Measurements from ENCODE around the gene NBAS.

Gene NBAS

DNA sequence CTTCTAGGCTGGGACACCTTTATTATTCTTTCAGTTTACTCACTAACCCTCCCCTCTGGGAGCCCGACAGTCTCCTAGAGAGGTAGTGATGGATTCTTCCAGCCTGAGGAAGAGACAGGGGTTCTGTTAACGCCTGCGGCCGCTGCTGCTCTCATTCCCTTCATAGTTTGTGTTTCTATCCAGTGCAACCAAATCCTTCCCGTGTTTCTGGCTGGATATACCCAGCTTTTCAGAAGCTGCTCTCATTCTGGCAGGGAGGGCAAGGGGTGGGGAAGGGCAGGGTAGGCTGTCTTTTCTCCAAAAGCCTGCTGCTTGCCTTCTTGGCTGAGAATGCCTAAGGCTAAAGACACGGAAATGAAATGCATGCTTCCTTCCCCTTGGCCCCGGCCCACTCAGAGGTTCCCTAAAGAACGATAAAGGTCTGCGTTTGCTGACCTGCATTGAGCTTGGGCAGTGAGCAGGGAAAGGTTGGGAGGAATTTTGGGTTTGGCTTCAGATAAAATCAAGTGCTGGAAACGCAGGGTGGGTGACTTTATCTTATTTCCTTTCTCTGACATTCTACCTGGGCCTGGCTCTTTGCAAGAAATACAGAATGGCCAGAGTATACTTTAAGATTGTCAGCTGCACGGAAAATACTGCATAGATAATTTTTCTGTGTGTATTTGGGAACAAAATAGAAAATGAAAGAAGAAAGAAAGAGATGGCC lies 390.9 kb downstream of the NBAS start:
- H3K27ac ChIP-seq (ENCODE audit: low read length) = no peak overlapping the region
- no peak overlapping the region for H2AFZ ChIP-seq (ENCODE audit: low read depth, low read length)
- TF ChIP-seq, protein P1, sequence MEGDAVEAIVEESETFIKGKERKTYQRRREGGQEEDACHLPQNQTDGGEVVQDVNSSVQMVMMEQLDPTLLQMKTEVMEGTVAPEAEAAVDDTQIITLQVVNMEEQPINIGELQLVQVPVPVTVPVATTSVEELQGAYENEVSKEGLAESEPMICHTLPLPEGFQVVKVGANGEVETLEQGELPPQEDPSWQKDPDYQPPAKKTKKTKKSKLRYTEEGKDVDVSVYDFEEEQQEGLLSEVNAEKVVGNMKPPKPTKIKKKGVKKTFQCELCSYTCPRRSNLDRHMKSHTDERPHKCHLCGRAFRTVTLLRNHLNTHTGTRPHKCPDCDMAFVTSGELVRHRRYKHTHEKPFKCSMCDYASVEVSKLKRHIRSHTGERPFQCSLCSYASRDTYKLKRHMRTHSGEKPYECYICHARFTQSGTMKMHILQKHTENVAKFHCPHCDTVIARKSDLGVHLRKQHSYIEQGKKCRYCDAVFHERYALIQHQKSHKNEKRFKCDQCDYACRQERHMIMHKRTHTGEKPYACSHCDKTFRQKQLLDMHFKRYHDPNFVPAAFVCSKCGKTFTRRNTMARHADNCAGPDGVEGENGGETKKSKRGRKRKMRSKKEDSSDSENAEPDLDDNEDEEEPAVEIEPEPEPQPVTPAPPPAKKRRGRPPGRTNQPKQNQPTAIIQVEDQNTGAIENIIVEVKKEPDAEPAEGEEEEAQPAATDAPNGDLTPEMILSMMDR (IDR thresholded peaks at IDR 0.05; ENCODE audit: low read depth, low read length) = no peak
- no peak for TF ChIP-seq EZH2phosphoT487 (IDR thresholded peaks at IDR 0.05; ENCODE audit: low read depth)

DNA sequence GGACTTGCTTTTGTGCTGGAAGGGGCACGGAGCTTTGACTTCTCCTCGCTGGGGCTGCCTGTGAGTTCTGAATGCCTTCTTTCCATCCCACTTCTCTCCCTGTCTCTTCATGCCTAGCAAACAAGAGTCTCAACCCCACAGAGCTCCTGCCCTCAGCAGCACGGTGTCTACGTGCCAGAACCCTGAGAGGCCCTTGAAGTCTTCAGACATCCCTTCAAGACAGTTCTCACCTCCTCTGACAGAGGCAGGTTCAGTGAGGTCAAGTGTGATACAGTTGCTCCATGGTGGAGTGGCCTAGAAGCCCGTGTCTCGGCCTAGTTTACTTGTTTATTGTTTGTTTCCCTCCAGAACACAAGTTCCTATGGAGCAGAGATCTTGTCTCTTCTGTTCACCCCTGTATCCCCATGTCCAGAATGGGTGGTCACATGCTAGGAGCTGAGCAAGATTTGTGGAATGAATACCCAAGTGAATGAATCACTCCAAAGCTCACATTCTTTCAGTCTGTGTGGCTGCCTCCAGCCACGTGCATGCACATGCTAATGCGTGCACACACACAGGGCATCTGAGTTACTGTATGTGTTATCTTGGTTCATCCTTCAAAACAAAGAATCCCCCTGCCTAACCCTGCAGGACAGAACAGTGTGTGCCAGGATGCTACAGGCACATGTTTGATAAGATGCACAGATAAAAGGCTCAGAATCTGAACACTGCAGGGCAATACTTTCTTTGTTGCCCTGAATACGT lies 391.6 kb downstream of the NBAS start:
- Histone ChIP-seq H2AFZ (ENCODE audit: low read depth, low read length) (no peak overlapping the region), H3K36me3 (replicated peaks; ENCODE audit: low read depth, low read length) (no peaks in the 10 kb centered on the region), H3K4me2 (ENCODE audit: low read length) (no peak overlapping the region), H3K27ac (ENCODE audit: low read length) (no peak overlapping the region), H3K4me1 (ENCODE audit: low read length) (no peaks in the 10 kb centered on the region), H3K79me2 (ENCODE audit: low read length) (no peaks in the 10 kb centered on the region), H3K27me3 (ENCODE audit: low read depth, low read length) (no peaks in the 10 kb centered on the region), H3K9ac (ENCODE audit: low read length) (no peak overlapping the region), H3K9me3 (ENCODE audit: insufficient read depth, low read length) (no peaks in the 10 kb centered on the region), H4K20me1 (ENCODE audit: insufficient read depth, low read length) (no peaks in the 10 kb centered on the region), H3K4me3 (ENCODE audit: low read length) (no peak overlapping the region)
- TF ChIP-seq, protein P1 (IDR thresholded peaks at IDR 0.05; ENCODE audit: low read depth, low read length) = no peak
- no peak for TF ChIP-seq EZH2phosphoT487 (IDR thresholded peaks at IDR 0.05; ENCODE audit: low read depth)

More for the DNA sequence above, 390.9 kb downstream of the NBAS start:
- Histone ChIP-seq H3K36me3 (replicated peaks; ENCODE audit: low read depth, low read length) (no peaks in the 10 kb centered on the region), H3K9me3 (ENCODE audit: insufficient read depth, low read length) (no peaks in the 10 kb centered on the region), H3K79me2 (ENCODE audit: low read length) (no peaks in the 10 kb centered on the region), H4K20me1 (ENCODE audit: insufficient read depth, low read length) (no peaks in the 10 kb centered on the region), H3K4me2 (ENCODE audit: low read length) (no peak overlapping the region), H3K27me3 (ENCODE audit: low read depth, low read length) (no peaks in the 10 kb centered on the region), H3K9ac (ENCODE audit: low read length) (no peak overlapping the region), H3K4me1 (ENCODE audit: low read length) (no peaks in the 10 kb centered on the region), H3K4me3 (ENCODE audit: low read length) (no peak overlapping the region)

DNA sequence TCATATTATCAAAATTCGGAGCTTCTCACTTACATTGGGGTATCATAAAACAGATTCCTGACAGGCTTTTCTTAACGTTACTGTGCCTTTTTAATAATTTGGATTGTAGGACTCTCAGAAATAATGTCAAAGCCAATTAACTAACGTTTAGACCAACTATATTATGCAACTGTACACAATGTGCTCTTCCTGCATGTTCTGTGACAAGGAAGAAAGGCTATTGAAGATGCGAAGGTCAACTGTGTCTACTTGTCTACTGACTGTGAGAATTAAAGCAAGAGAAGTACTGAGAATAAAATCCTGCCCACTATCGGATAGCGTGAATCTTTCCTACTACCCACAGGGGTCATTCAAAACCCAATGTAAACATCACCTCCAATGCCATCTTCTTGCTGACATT lies 393.0 kb downstream of the NBAS start:
- no peak overlapping the region for H3K4me3 ChIP-seq (ENCODE audit: low read length)
- no peaks in the 10 kb centered on the region for H3K79me2 ChIP-seq (ENCODE audit: low read length)
- H3K4me1 ChIP-seq (ENCODE audit: low read length) = no peaks in the 10 kb centered on the region
- no peak overlapping the region for H3K27ac ChIP-seq (ENCODE audit: low read length)
- H3K9me3 ChIP-seq (ENCODE audit: insufficient read depth, low read length) = no peaks in the 10 kb centered on the region
- TF ChIP-seq EZH2phosphoT487 (IDR thresholded peaks at IDR 0.05; ENCODE audit: low read depth) = no peak
- TF ChIP-seq, protein P1 (IDR thresholded peaks at IDR 0.05; ENCODE audit: low read depth, low read length) = no peak
- no peak overlapping the region for H3K4me2 ChIP-seq (ENCODE audit: low read length)
- H3K27me3 ChIP-seq (ENCODE audit: low read depth, low read length) = no peaks in the 10 kb centered on the region
- no peak overlapping the region for H2AFZ ChIP-seq (ENCODE audit: low read depth, low read length)
- H3K9ac ChIP-seq (ENCODE audit: low read length) = no peak overlapping the region
- H4K20me1 ChIP-seq (ENCODE audit: insufficient read depth, low read length) = no peaks in the 10 kb centered on the region
- H3K36me3 ChIP-seq (replicated peaks; ENCODE audit: low read depth, low read length) = no peaks in the 10 kb centered on the region

DNA sequence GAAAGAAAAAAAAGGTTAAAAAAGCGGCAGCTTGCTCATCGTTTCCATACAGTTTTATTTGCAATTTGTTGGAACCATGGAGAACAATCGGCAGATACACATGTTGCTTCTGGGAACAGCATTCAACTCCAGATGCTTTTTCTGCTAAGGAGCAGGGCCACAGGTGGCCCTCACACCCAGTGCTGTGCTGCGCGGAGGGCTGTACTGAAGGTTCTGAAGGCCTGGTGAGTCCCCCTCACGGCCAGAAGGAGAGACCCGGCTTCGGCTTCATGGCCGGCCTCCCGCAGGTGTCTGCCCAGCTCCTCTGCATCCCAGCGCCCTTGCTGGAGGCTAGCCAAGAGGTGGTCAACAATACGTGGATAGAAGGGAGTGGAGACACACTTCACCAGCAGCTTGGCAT lies 394.3 kb downstream of the NBAS start:
- Histone ChIP-seq H2AFZ (ENCODE audit: low read depth, low read length) (no peak overlapping the region), H3K4me1 (ENCODE audit: low read length) (no peaks in the 10 kb centered on the region), H3K9me3 (ENCODE audit: insufficient read depth, low read length) (no peaks in the 10 kb centered on the region), H3K36me3 (replicated peaks; ENCODE audit: low read depth, low read length) (no peaks in the 10 kb centered on the region), H3K9ac (ENCODE audit: low read length) (no peak overlapping the region), H3K27me3 (ENCODE audit: low read depth, low read length) (no peaks in the 10 kb centered on the region), H4K20me1 (ENCODE audit: insufficient read depth, low read length) (no peaks in the 10 kb centered on the region), H3K79me2 (ENCODE audit: low read length) (no peaks in the 10 kb centered on the region), H3K27ac (ENCODE audit: low read length) (no peak overlapping the region), H3K4me2 (ENCODE audit: low read length) (no peak overlapping the region), H3K4me3 (ENCODE audit: low read length) (no peak overlapping the region)
- no peak for TF ChIP-seq EZH2phosphoT487 (IDR thresholded peaks at IDR 0.05; ENCODE audit: low read depth)
- TF ChIP-seq, protein P1 (IDR thresholded peaks at IDR 0.05; ENCODE audit: low read depth, low read length) = no peak
